Measurements from ENCODE around the gene SRBD1.

The SRBD1 gene

GRCh38 chr2:45543257-45543656, 67.8 kb downstream of the SRBD1 start:
- no peak for DNase-seq

- no peak for DNase-seq
Measured at GRCh38 chr2:45542013-45542412, 69.1 kb downstream of the SRBD1 start.

GRCh38 chr2:45541450-45541849, 69.6 kb downstream of the SRBD1 start:
- DNase-seq, result no peak

- no peak for DNase-seq
Measured at GRCh38 chr2:45540942-45541341, 70.1 kb downstream of the SRBD1 start.

- DNase-seq, result no peak
Measured at GRCh38 chr2:45533771-45534170, 77.3 kb downstream of the SRBD1 start.

DNA sequence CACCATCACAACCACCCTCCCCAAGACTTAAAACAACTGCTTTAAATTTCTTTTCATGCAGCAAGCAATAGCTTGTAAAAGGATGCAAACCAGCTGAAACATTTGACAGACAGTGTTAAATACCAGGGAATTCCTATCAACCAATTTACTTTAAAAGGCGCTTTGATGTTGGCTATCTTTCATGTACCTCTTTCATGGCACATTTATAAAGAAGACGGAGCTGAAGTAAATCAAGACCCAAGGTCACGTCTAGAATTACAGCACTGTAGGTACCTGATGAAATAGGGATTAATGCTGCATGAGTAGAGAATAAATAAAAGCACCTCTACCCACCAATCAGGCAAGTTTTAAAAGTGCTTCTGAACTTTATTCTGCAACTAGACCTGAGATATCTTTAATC, 78.9 kb downstream of the SRBD1 start:
- no peak for DNase-seq

- DNase-seq, result no peak
Measured at GRCh38 chr2:45524016-45524415, 87.1 kb downstream of the SRBD1 start.

- DNase-seq, result no peak
Measured at GRCh38 chr2:45518546-45518945, 92.5 kb downstream of the SRBD1 start.

DNA sequence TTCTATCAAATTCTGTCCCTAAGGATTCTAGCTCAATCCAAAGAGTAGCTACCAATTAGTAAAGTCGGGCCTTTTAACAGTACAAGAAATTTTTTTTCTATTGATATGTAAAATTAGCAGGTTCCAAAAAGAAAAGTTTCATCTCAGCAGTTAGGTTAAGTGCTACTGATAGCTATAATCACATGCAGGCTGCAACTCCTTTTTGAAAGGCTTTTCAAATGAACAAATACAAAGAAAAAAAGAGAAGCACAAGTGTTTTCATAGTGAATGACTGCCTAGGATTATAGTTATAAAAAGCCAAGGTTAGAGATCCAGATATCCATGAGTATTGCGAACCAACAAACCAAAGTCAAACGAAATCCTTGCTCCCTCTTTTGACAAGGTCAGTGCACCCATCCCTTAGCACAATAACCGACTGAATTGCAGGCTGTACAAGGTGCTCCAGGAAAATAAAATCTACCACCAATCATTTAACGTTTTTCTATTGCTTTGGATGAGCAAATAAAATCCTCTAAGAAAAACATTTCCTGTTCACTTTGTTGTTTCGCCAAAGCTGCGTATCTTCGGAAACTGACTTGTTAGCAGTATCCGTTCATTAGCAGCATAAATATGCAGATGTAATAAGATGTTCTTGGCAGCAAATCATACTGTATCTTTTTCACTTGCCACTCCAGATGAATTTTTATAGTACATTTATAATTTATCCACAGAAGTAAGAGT, 100.2 kb downstream of the SRBD1 start:
- no peak for DNase-seq

GRCh38 chr2:45506756-45507155, 104.3 kb downstream of the SRBD1 start:
- no peak for DNase-seq

GRCh38 chr2:45505138-45505537, 105.9 kb downstream of the SRBD1 start:
- no peak for DNase-seq

DNA sequence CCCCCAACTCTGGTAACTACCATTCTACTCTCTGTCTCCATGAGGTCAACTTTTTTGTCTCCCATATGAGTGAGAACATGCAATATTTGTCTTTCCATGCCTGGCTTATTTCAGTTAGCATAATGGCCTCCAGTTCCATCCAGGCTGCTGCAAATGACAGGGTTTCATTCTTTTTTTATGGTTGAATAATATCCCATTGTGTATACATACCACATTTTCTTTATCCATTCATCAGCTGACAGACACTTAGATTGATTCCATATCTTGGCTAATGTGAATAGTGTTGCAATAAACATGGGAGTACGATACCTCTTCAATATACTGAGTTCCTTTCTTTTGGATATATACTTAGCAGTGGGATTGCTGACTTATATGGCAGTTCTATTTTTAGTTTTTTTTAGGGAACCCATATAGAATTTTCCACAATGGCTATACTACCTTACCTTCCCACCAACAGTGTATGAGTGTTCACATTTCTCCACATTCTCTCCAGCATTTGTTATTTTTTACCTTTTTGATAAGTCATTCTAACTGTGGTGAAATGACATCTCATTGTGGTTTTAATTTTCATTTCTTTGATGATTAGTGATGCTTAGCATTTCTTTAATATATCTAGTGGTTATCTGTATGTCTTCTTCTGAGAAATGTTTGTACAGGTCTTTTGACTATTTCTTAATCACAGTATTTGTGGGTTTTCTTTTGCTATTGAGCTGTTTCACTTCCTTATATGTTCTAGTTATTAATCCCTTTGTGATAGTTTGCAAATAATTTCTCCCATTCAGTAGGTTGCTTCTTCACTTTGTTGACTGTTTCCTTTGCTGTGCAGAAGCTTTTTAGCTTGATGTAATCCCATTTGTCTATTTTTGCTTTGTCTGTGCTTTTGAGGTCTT, 112.2 kb downstream of the SRBD1 start:
- no peak for DNase-seq

DNA sequence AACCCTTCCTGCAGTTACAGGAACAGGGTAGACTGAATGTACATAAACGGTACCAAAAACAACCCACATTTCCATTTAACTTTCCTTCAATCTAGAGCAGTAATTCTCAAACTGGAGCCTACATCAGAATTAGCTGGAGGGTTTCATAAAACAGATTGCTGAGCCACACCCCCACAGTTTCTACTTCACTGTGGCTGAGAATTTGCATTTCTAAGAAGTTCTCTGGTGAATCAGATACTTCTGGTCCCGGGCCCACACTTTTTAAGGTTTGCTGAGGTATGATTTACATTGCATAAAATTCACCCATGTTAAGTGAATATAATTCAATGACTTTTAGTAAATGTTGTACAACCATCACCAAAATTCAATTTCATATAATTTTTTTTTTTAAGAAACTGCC, 113.7 kb downstream of the SRBD1 start:
- no peak for DNase-seq

DNA sequence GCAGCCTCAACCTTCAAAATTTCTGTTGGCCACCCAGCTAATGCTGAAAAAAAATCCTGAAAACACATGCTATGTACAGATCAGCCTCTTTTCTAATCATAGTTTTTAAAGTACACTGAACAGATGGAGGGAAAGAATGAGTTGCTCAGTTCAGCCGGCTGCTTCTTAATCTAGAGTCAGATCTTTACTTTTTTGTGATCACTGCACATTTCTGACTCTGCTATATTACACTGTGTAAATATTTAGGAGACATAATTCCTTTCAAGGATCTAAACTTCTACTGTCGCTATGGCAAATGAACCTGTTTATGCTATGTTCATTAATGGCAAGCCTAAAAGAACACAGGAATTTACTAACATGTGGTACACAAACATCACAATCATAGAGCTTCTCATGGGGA, 114.2 kb downstream of the SRBD1 start:
- DNase-seq, result no peak

- DNase-seq, result no peak
Measured at GRCh38 chr2:45494978-45495293, 116.1 kb downstream of the SRBD1 start.

DNA sequence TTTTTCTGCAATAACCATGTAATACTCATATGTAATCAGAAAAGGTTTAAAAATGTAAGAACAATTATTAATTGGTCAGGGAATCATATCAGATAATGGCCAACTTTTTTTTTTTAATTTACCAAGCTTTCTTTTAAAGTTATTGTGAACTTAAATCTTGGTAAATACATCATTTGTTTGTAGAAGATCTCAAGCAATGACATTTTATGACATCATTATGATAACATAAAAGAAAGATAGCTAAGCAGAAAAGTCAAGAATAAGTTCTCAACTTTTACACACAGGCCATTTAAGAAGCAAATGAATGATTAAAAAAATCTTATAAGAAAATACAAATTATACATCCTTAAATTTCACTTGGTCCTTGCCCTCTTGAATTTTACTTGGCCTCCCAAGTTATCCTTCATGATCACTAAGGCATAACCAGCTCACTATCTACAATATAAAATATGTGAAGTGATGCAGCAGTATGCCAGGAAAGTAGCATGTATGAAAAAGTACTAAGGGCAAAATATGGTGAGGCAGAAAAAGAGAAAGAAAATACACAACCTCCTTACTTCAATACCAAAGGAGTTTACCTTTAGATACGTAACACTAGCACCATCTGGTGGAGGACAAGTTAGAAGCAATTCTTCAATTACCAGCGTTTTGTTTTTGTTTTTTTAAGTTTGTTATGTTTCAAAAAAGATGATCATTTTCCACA, 116.6 kb downstream of the SRBD1 start:
- DNase-seq, result peak; percentile 68 to 83

DNA sequence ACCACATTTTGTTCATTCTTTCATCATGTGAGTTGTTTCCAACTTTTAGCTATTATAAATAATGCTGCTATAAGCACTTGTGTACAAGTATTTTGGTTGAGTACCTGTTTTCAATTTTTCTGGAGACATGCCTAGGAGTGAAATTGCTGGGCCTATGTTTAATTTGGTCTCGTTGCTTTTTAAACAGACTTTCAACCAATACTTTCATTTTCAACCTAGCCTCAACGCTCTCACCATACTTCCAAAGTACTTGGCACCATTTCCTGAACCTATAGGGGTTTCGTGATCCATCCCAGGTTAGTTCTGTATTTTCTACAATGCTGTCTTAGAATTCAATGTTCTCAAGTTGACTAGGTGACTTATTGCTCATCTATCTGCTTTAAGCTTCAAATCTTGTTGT, 126.1 kb downstream of the SRBD1 start:
- DNase-seq, result no peak

GRCh38 chr2:45483997-45484396, 127.1 kb downstream of the SRBD1 start:
- peak in 1 of 2 experiments; percentile 11 for DNase-seq

GRCh38 chr2:45477546-45477945, 133.5 kb downstream of the SRBD1 start:
- no peak for DNase-seq

DNA sequence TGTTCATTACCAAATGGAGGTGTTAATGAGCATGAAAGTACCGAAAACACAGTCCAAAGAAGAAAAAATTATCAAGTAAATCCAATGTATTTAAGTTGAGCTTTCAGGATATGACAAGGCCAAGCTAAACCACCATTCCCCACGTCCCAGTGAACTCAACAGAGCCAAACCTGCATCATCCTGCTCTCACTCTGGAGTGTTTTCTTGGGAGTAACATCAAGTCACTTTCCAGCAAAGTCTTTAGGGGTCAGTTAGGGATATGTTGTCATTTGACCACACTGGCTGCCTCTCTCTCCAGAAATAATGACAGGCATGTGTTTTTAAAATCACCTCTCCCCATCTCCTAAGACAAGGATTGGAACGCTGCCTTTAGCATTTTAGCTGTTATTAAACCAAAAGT, 140.5 kb downstream of the SRBD1 start:
- no peak for DNase-seq

DNA sequence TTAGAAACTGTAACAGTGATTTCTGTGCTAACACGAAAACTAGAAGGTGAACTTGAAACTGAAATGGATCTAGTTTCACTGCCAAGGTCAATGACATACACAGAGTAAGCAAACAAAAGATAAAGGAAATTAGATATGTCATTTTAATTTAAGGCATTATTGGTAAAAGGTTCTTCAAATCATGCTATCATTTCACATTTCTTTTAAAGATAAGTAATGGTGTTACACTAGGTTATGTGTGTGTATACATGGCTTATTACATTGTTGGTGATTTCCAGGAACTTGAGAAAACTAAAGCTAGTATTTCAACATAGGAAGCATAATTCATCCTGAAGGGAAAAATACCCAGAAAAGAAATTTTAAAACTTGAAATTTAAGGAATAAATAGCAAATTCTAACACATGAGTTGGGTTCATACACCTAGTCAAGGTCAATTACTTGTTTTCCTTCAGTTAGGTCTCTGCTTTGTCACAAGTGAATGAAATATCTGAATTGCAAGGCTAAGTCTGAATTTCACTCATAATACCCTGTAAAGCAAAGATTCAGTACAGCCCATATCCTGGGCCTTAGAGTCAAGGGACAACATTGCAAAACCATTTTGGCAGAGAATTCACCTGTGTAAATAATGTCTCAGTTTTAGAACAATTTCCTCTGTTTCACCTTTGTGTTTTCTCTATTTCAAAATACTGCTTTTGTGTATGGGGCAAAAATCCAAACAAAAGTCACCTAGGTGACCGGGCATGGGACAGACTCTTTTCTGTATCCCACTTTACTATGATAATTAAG, 141.6 kb downstream of the SRBD1 start:
- no peak for DNase-seq

DNA sequence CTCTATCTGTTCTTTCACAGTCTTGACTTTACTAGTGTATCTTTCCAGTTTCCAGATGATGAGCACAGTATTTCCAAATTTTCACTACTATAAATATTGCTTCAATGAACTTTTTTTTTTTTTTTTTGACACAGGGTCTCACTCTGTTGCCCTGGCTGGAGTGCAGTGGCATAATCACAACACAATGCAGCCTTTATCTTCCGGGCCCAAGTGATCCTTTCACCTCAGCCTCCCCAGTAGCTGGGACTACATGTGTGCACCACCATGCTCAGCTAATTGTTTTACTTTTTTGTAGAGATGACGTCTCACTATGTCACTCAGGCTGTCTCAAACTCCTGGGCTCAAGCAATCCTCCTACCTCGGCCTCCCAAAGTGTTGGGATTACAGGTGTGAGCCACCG, 142.8 kb downstream of the SRBD1 start:
- DNase-seq, result no peak

DNA sequence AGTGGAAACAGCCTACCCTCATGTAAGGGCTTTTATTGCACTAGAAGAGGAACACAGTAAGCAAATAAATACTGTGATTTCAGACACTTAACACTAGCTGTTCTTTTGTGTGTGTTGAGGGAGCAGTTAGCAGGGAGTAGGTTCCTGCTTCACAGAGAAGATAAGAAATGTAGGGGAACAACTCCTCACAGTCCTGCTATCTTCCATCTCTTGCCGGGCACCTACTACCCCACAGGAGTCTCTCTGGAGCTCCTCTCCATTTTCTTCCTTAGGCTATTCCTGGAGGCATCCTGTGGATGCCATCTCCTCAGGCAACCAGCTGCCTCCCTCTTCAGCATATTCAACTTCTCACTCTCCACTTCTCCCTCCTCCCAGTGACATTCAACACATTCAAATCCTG, 145.0 kb downstream of the SRBD1 start:
- no peak for DNase-seq

Data from Kasumi-1 (cell line).